Colonic mucosa (tissue), 4 donors: ENCODE data around the gene BCAS3. TPM values are rescaled to one million over a fixed set of nuclear protein-coding genes. Genes with fewer than 3 reads are reported as not detected.

Experiments
- DNase-seq: peaks from one replicate; pipeline ENCODE4 v3.0.0-alpha.2; 2020
- H3K27ac ChIP-seq: fragments of 200-600 bp; one replicate; pipeline ENCODE4 v1.8.0; 2021
- H3K27me3 ChIP-seq: fragments of 200-600 bp; one replicate; pipeline ENCODE4 v1.8.0; 2021
- H3K36me3 ChIP-seq: fragments of 200-600 bp; one replicate; pipeline ENCODE4 v1.8.0; 2021
- H3K4me1 ChIP-seq: fragments of 200-600 bp; one replicate; pipeline ENCODE4 v1.8.0; 2021; ENCODE audit warnings: mild to moderate bottlenecking
- H3K4me3 ChIP-seq: fragments of 200-600 bp; one replicate; pipeline ENCODE4 v1.8.0; 2021
- H3K9ac ChIP-seq, 2 donors: one replicate each; pipeline ENCODE4 v1.7.0; 2013; ENCODE audit warnings: control low read depth in 2 of 2, low read depth in 2 of 2, low read length in 2 of 2
- H3K9me3 ChIP-seq: fragments of 200-600 bp; one replicate; pipeline ENCODE4 v1.8.0; 2021
- intact Hi-C: fragments of 100-400 bp; cut with DNase I; formaldehyde crosslinking; loops from one replicate; pipeline ENCODE4 v1.14.1; 2022
- total RNA-seq, 2 donors: library from RNA; stranded (reverse); fragmentation: NEBNext Ultra II Directional in 1 of 2; extraction: Animal tissue kit (Norgen Biotek cat#: 25700) in 1 of 2; gene quantifications; one replicate each; pipeline ENCODE4 v1.2.1, GENCODE V29; 2021
- TF ChIP-seq, protein P1 (sequence below): fragments of 200-600 bp; IDR thresholded peaks from one replicate; pipeline ENCODE4 v1.8.0; 2022; ENCODE audit warnings: antibody characterized with exemption, mild to moderate bottlenecking
- donor health status: healthy.
- donor health status: DM: no; HTN: no; CAD: no.
- donor health status: DM: no; HTN: no; CAD: no.

Gene BCAS3
- total RNA-seq, 2 donors from 2014 or later: 11.0 to 17.8 TPM

DNA sequence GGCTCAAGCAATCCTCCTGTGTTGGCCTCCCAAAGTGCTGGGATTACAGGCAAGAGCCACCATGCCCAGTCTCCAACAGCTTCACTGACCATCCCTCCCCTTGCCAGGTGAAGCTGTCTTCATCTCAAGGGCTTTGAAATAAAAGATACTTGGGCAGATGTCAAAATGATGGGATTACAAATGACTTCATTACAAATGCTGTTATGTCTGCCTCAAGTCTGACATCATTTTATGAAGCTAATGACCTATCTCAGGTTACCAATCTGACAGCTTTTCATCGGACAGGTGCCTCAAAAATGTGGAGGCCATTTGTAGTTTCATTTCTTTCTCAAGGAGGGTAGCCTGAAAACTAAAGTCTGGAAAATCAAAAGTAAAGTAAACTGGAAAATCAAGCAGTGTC, 398.3 kb downstream of the BCAS3 start:
- Histone ChIP-seq H3K27me3 (no peaks in the 10 kb centered on the region), H3K4me3 (no peak overlapping the region), H3K9ac (no peak overlapping the region), H3K27ac (no peak overlapping the region), H3K9me3 (no peaks in the 10 kb centered on the region), H3K4me1 (no peaks in the 10 kb centered on the region), H3K36me3 (no peaks in the 10 kb centered on the region)
- no peak for DNase-seq
- intact Hi-C loops: no loop called here
- TF ChIP-seq, protein P1, sequence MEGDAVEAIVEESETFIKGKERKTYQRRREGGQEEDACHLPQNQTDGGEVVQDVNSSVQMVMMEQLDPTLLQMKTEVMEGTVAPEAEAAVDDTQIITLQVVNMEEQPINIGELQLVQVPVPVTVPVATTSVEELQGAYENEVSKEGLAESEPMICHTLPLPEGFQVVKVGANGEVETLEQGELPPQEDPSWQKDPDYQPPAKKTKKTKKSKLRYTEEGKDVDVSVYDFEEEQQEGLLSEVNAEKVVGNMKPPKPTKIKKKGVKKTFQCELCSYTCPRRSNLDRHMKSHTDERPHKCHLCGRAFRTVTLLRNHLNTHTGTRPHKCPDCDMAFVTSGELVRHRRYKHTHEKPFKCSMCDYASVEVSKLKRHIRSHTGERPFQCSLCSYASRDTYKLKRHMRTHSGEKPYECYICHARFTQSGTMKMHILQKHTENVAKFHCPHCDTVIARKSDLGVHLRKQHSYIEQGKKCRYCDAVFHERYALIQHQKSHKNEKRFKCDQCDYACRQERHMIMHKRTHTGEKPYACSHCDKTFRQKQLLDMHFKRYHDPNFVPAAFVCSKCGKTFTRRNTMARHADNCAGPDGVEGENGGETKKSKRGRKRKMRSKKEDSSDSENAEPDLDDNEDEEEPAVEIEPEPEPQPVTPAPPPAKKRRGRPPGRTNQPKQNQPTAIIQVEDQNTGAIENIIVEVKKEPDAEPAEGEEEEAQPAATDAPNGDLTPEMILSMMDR: no peak

DNA sequence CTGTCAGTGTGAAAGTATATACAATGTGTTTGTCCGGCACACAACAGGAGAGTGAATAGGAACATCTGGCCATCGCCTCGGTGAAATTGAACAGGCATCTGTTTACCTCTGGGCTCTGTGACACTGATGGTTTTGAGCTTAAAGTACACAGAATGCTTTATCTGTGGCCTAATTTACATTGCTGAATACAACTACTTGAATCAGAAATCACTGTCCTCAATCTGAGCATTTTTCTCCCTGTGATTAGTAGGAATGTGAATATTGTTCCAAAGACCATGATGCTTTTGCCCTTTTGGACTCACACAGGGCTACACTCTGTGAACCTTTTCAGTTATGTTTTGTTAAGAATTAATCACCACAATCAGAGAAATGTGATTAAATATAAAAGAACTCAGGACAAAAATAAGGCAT, 399.0 kb downstream of the BCAS3 start:
- Histone ChIP-seq H3K9ac (no peak overlapping the region), H3K4me1 (no peaks in the 10 kb centered on the region), H3K27me3 (no peaks in the 10 kb centered on the region), H3K9me3 (no peaks in the 10 kb centered on the region), H3K4me3 (no peak overlapping the region), H3K36me3 (no peaks in the 10 kb centered on the region), H3K27ac (no peak overlapping the region)
- DNase-seq: no peak
- TF ChIP-seq, protein P1: no peak
- intact Hi-C loops: no loop called here

DNA sequence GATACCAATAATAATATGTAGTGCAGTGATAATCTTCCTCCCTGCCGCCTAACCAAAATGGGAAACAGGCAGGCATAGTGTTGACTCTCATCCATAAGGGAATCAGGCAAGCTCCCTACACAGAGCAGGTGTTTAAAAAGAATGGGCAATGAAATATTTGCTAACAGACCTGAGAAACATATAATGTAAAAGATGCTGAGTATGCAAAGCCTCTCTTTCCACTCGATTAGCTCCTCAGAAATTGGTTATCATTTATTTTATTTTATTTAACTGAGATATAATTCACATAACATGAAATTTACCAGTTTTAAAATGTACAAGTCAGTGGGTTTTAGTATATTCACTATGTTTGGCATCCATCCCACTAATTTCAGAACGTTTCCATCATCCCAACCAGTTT, 404.3 kb downstream of the BCAS3 start:
- Histone ChIP-seq H3K9me3 (no peaks in the 10 kb centered on the region), H3K27me3 (no peaks in the 10 kb centered on the region), H3K9ac (no peak overlapping the region), H3K36me3 (no peaks in the 10 kb centered on the region), H3K27ac (no peak overlapping the region), H3K4me1 (no peaks in the 10 kb centered on the region), H3K4me3 (no peak overlapping the region)
- DNase-seq: no peak
- TF ChIP-seq, protein P1: no peak
- intact Hi-C loops: no loop called here

DNA sequence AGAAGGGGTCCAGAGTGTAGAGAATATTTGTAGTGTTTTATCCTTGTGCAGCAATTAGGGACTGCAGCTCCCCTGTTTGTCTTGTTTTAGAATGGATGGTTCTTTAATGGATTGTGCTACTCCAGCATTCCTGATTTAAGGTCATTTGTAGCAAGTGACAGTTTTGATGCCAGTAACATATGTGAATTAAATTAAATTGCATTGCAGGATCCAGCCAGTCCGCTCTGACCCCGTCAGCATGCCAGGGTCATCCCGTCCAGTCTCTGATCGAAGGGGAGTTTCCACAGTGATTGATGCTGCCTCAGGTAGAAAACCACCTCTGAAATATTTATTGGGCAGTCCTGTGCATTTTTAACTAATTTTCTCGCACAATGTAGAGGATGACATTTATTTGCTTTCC, 406.6 kb downstream of the BCAS3 start:
- TF ChIP-seq, protein P1: no peak
- Histone ChIP-seq H3K4me3 (no peak overlapping the region), H3K9ac (no peak overlapping the region), H3K27me3 (no peaks in the 10 kb centered on the region), H3K36me3 (no peaks in the 10 kb centered on the region), H3K27ac (no peak overlapping the region), H3K9me3 (no peaks in the 10 kb centered on the region), H3K4me1 (no peaks in the 10 kb centered on the region)
- DNase-seq: no peak
- intact Hi-C loops: no loop called here

DNA sequence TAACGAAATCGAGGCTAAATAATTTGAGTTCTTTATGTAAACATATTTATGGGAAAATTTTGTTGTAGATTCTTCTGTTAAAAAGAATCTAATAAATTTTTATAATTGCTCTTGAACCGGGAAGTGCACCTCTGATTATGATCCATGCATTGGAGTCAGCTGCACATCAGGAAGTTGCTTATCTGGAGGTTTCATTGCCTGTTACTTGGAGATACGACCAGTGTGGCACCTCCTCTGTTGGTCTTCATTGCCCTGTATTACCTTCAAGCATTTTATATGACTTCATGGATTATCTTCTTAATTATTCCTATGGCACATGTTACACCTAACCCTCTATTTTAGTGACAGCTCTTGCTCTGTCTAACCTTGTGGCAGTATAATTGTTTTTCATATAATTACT, 409.4 kb downstream of the BCAS3 start:
- no peaks in the 10 kb centered on the region for H3K4me1 ChIP-seq
- no peaks in the 10 kb centered on the region for H3K36me3 ChIP-seq
- H3K9ac ChIP-seq: no peak overlapping the region
- DNase-seq: no peak
- no peaks in the 10 kb centered on the region for H3K27me3 ChIP-seq
- no peak overlapping the region for H3K27ac ChIP-seq
- intact Hi-C loops: no loop called here
- H3K9me3 ChIP-seq: no peaks in the 10 kb centered on the region
- TF ChIP-seq, protein P1: no peak
- H3K4me3 ChIP-seq: no peak overlapping the region

DNA sequence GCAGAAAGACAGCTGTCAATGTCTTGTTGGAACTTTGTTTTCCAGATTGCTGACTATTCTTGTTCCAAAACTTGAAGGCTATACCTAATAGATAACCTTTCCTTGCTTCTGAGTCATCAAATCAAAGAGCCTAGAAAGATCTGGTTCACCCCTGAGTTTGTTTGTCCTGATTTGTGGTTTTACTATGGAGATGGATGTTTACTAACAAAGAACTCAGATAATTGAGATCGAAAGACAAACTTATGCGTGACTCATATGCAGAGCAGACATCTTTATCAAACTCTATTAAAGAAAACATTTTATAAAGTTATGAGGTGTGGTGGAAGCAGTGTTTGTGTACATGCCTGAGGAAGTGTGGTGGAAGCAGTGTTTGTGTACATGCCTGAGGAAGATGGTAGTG, 410.9 kb downstream of the BCAS3 start:
- H3K27me3 ChIP-seq: no peaks in the 10 kb centered on the region
- no peaks in the 10 kb centered on the region for H3K4me1 ChIP-seq
- no peak overlapping the region for H3K27ac ChIP-seq
- intact Hi-C loops: no loop called here
- TF ChIP-seq, protein P1: no peak
- no peak overlapping the region for H3K4me3 ChIP-seq
- no peak for DNase-seq
- no peak overlapping the region for H3K9ac ChIP-seq
- H3K9me3 ChIP-seq: no peaks in the 10 kb centered on the region
- no peaks in the 10 kb centered on the region for H3K36me3 ChIP-seq
